ENCODE data around the gene PCA3. TPM values are rescaled to one million over a fixed set of nuclear protein-coding genes. Genes with fewer than 3 reads are reported as not detected.

Gene PCA3
- total RNA-seq, 1 experiment from 2014 or later: not detected

DNA sequence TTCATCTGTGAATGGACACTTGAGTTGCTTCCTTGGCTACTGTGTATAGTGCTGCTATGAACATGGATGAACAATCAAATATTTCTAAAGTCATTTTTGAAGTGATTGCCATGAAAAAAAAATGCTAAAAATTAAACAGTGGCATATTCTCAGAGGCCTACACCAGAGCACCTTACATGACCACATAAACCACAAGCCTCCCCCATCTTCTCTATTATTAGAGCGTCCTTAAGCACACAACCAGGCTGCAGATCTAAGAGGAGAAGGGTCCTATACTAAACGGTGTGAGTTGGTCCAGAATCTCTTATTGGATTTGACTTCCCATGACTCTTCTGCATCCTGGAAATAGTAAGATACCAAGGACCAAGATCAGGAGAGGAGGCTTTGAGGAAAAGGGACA, 34.3 kb downstream of the PCA3 start:
- BruUV-seq (replicated peaks): no TSS peak
- H3K36me3 ChIP-seq (ENCODE audit: control insufficient read depth, insufficient read depth, low read length): no peaks in the 10 kb centered on the region
- ATAC-seq (no peak), DNase-seq (ENCODE audit: low read depth, low spot score) (no peak)
- CTCF ChIA-PET: no interaction called here
- H3K27me3 ChIP-seq (ENCODE audit: control insufficient read depth, insufficient read depth, low read length): no peaks in the 10 kb centered on the region; the same call in 1 of the 2 replicates
- in situ Hi-C loops (cut with HindIII; ENCODE audit: low pct_unique_long_range_greater_than_20kb, low sequenced_read_pairs): no loop called here
- H3K4me3 ChIP-seq (ENCODE audit: low read depth in 2 of 2, low read length in 2 of 2): no peak overlapping the region
- H3K4me1 ChIP-seq (ENCODE audit: control insufficient read depth, insufficient read depth, low read length): no peaks in the 10 kb centered on the region
- no peak overlapping the region for H3K27ac ChIP-seq (ENCODE audit: low read length)
- TF ChIP-seq POLR2AphosphoS5 (IDR thresholded peaks at IDR 0.05; ENCODE audit: low read depth, low read length): no peak
- no peak for TF ChIP-seq TCF7L2 (IDR thresholded peaks at IDR 0.05; ENCODE audit: low read depth, low read length)
- no peak for TF ChIP-seq SIN3A (IDR thresholded peaks at IDR 0.05; ENCODE audit: borderline replicate concordance, insufficient read depth, low read depth, low read length)
- TF ChIP-seq, protein P1, sequence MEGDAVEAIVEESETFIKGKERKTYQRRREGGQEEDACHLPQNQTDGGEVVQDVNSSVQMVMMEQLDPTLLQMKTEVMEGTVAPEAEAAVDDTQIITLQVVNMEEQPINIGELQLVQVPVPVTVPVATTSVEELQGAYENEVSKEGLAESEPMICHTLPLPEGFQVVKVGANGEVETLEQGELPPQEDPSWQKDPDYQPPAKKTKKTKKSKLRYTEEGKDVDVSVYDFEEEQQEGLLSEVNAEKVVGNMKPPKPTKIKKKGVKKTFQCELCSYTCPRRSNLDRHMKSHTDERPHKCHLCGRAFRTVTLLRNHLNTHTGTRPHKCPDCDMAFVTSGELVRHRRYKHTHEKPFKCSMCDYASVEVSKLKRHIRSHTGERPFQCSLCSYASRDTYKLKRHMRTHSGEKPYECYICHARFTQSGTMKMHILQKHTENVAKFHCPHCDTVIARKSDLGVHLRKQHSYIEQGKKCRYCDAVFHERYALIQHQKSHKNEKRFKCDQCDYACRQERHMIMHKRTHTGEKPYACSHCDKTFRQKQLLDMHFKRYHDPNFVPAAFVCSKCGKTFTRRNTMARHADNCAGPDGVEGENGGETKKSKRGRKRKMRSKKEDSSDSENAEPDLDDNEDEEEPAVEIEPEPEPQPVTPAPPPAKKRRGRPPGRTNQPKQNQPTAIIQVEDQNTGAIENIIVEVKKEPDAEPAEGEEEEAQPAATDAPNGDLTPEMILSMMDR (IDR thresholded peaks at IDR 0.05): no peak
- no peak for TF ChIP-seq REST (IDR thresholded peaks at IDR 0.05; ENCODE audit: insufficient read depth in 1 of 2, low read depth in 2 of 2, low read length in 1 of 2)
- H3K9me3 ChIP-seq (ENCODE audit: control insufficient read depth, insufficient read depth, low read depth, low read length): no peaks in the 10 kb centered on the region
- POLR2A ChIA-PET: no interaction called here
- intact Hi-C loops (cut with micrococcal nuclease; ENCODE audit: unreplicated experiment): no loop called here

GRCh38 chr9:76799473-76799872, 35.2 kb downstream of the PCA3 start:
- BruUV-seq (replicated peaks): no TSS peak
- H3K9me3 ChIP-seq (ENCODE audit: control insufficient read depth, insufficient read depth, low read depth, low read length): no peaks in the 10 kb centered on the region
- no peaks in the 10 kb centered on the region for H3K4me1 ChIP-seq (ENCODE audit: control insufficient read depth, insufficient read depth, low read length)
- intact Hi-C loops (cut with micrococcal nuclease; ENCODE audit: unreplicated experiment): no loop called here
- no peak for ATAC-seq
- in situ Hi-C loops (cut with HindIII; ENCODE audit: low pct_unique_long_range_greater_than_20kb, low sequenced_read_pairs): no loop called here
- H3K27ac ChIP-seq (ENCODE audit: low read length): no peak overlapping the region
- H3K36me3 ChIP-seq (ENCODE audit: control insufficient read depth, insufficient read depth, low read length): no peaks in the 10 kb centered on the region
- ChIA-PET CTCF (no interaction called here), POLR2A (no interaction called here)
- TF ChIP-seq TCF7L2 (IDR thresholded peaks at IDR 0.05; ENCODE audit: low read depth, low read length): no peak
- TF ChIP-seq, protein P1 (IDR thresholded peaks at IDR 0.05): no peak
- TF ChIP-seq REST (IDR thresholded peaks at IDR 0.05; ENCODE audit: insufficient read depth in 1 of 2, low read depth in 2 of 2, low read length in 1 of 2): no peak
- TF ChIP-seq SIN3A (IDR thresholded peaks at IDR 0.05; ENCODE audit: borderline replicate concordance, insufficient read depth, low read depth, low read length): no peak
- TF ChIP-seq POLR2AphosphoS5 (IDR thresholded peaks at IDR 0.05; ENCODE audit: low read depth, low read length): no peak
- no peak for DNase-seq (ENCODE audit: low read depth, low spot score)
- no peaks in the 10 kb centered on the region; the same call in 1 of the 2 replicates for H3K27me3 ChIP-seq (ENCODE audit: control insufficient read depth, insufficient read depth, low read length)
- no peak overlapping the region for H3K4me3 ChIP-seq (ENCODE audit: low read depth in 2 of 2, low read length in 2 of 2)

Measured in Panc1 (cell line).